ENCODE data around the gene RASSF4.

The RASSF4 gene

DNA sequence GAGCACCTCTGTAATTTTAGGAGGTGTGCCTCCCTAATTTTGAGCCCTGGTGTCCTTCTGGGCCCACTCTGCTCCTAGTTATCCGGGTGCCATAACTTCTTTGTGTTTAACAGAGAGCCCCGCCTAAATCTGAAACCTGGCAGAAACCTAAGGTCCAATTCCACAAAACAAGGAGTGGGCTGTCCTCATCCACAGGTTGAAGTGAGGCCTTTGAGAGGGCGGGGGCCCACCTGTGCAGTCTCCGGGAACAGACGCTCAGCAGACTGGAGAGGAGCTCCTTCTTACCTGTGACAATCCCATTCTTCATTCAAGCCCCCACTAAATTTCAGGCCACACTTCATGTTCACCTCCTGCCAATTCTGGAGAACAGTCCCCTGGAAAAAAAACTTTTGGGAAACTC lies 37.6 kb upstream of the RASSF4 start:
- Histone ChIP-seq H3K4me3 (ENCODE audit: insufficient read depth in 1 of 2, low read depth in 1 of 2, low read length in 2 of 2) (no peak overlapping the region), H3K36me3 (ENCODE audit: control insufficient read depth in 1 of 2, insufficient read depth in 2 of 2, low read depth in 1 of 2, low read length in 2 of 2) (no peaks in the 10 kb centered on the region), H3K27me3 (ENCODE audit: control insufficient read depth in 1 of 2, insufficient read depth in 1 of 2, low read length in 2 of 2) (peaks cover 43 to 50% of the 10 kb centered on the region in 2 experiments), H2AFZ (ENCODE audit: low read depth, low read length) (no peak overlapping the region), H3K14ac (ENCODE audit: low read length in 2 of 2) (no peak overlapping the region), H3K9me3 (ENCODE audit: control insufficient read depth, low read length) (peaks cover 5% of the 10 kb centered on the region), H4K91ac (ENCODE audit: low read length) (no peak overlapping the region), H4K8ac (ENCODE audit: low read length) (no peak overlapping the region), H3K23ac (ENCODE audit: low read length in 2 of 2) (no peak overlapping the region), H3K9ac (ENCODE audit: low read length) (no peak overlapping the region), H2BK15ac (ENCODE audit: low read depth, poor library complexity, severe bottlenecking) (no peak overlapping the region), H3K4ac (ENCODE audit: low read depth in 1 of 2, low read length in 2 of 2) (no peak overlapping the region), H2AK5ac (ENCODE audit: low read length, severe bottlenecking) (no peak overlapping the region), H3K27ac (ENCODE audit: low read length, poor library complexity, severe bottlenecking) (no peak overlapping the region), H3K79me1 (replicated peaks; ENCODE audit: low read length, poor library complexity, severe bottlenecking) (no peaks in the 10 kb centered on the region), H3K4me1 (ENCODE audit: control insufficient read depth, insufficient read depth, low read depth, low read length) (no peaks in the 10 kb centered on the region), H2BK120ac (ENCODE audit: low read depth, low read length) (no peak overlapping the region), H3K18ac (ENCODE audit: low read depth in 1 of 2, low read length in 2 of 2) (no peak overlapping the region), H2BK12ac (ENCODE audit: low read length in 2 of 2) (no peak overlapping the region), H2BK5ac (ENCODE audit: low read depth, low read length, poor library complexity, severe bottlenecking) (no peak overlapping the region), H3K4me2 (ENCODE audit: low read length, poor library complexity, severe bottlenecking) (no peak overlapping the region)
- no peak for DNase-seq
- WGBS = 89% methylated on average over 5 of the region's 5 CpGs

- Histone ChIP-seq H3K4me2 (ENCODE audit: low read length, poor library complexity, severe bottlenecking) (no peak overlapping the region), H3K79me1 (replicated peaks; ENCODE audit: low read length, poor library complexity, severe bottlenecking) (no peaks in the 10 kb centered on the region), H2AFZ (ENCODE audit: low read depth, low read length) (no peak overlapping the region), H2AK5ac (ENCODE audit: low read length, severe bottlenecking) (no peak overlapping the region), H3K23ac (ENCODE audit: low read length in 2 of 2) (no peak overlapping the region), H2BK12ac (ENCODE audit: low read length in 2 of 2) (no peak overlapping the region), H4K91ac (ENCODE audit: low read length) (no peak overlapping the region), H3K27ac (ENCODE audit: low read length, poor library complexity, severe bottlenecking) (no peak overlapping the region), H3K9ac (ENCODE audit: low read length) (no peak overlapping the region), H3K18ac (ENCODE audit: low read depth in 1 of 2, low read length in 2 of 2) (no peak overlapping the region), H3K9me3 (ENCODE audit: control insufficient read depth, low read length) (no peaks in the 10 kb centered on the region), H2BK5ac (ENCODE audit: low read depth, low read length, poor library complexity, severe bottlenecking) (no peak overlapping the region), H3K4me1 (ENCODE audit: control insufficient read depth, insufficient read depth, low read depth, low read length) (no peaks in the 10 kb centered on the region), H2BK15ac (ENCODE audit: low read depth, poor library complexity, severe bottlenecking) (no peak overlapping the region), H4K8ac (ENCODE audit: low read length) (no peak overlapping the region), H3K4me3 (ENCODE audit: insufficient read depth in 1 of 2, low read depth in 1 of 2, low read length in 2 of 2) (no peak overlapping the region), H2BK120ac (ENCODE audit: low read depth, low read length) (no peak overlapping the region), H3K4ac (ENCODE audit: low read depth in 1 of 2, low read length in 2 of 2) (no peak overlapping the region), H3K27me3 (ENCODE audit: control insufficient read depth in 1 of 2, insufficient read depth in 1 of 2, low read length in 2 of 2) (peaks cover 42 to 47% of the 10 kb centered on the region in 2 experiments), H3K36me3 (ENCODE audit: control insufficient read depth in 1 of 2, insufficient read depth in 2 of 2, low read depth in 1 of 2, low read length in 2 of 2) (no peaks in the 10 kb centered on the region), H3K14ac (ENCODE audit: low read length in 2 of 2) (no peak overlapping the region)
- WGBS = 85% methylated on average over 7 of the region's 7 CpGs
- no peak for DNase-seq
Observed at GRCh38 chr10:44922796-44923545, 36.6 kb upstream of the RASSF4 start.

- Histone ChIP-seq H3K4ac (ENCODE audit: low read depth in 1 of 2, low read length in 2 of 2) (no peak overlapping the region), H3K9ac (ENCODE audit: low read length) (no peak overlapping the region), H2AFZ (ENCODE audit: low read depth, low read length) (no peak overlapping the region), H2BK5ac (ENCODE audit: low read depth, low read length, poor library complexity, severe bottlenecking) (no peak overlapping the region), H3K4me1 (ENCODE audit: control insufficient read depth, insufficient read depth, low read depth, low read length) (no peaks in the 10 kb centered on the region), H3K4me2 (ENCODE audit: low read length, poor library complexity, severe bottlenecking) (no peak overlapping the region), H3K23ac (ENCODE audit: low read length in 2 of 2) (no peak overlapping the region), H3K27ac (ENCODE audit: low read length, poor library complexity, severe bottlenecking) (no peak overlapping the region), H4K8ac (ENCODE audit: low read length) (no peak overlapping the region), H3K36me3 (ENCODE audit: control insufficient read depth in 1 of 2, insufficient read depth in 2 of 2, low read depth in 1 of 2, low read length in 2 of 2) (no peaks in the 10 kb centered on the region), H2BK120ac (ENCODE audit: low read depth, low read length) (no peak overlapping the region), H2BK12ac (ENCODE audit: low read length in 2 of 2) (no peak overlapping the region), H3K9me3 (ENCODE audit: control insufficient read depth, low read length) (no peaks in the 10 kb centered on the region), H3K14ac (ENCODE audit: low read length in 2 of 2) (peak overlapping the region in 1 of 2 experiments; percentile 12), H3K27me3 (ENCODE audit: control insufficient read depth in 1 of 2, insufficient read depth in 1 of 2, low read length in 2 of 2) (peaks cover 39 to 47% of the 10 kb centered on the region in 2 experiments), H4K91ac (ENCODE audit: low read length) (no peak overlapping the region), H3K79me1 (replicated peaks; ENCODE audit: low read length, poor library complexity, severe bottlenecking) (no peaks in the 10 kb centered on the region), H3K4me3 (ENCODE audit: insufficient read depth in 1 of 2, low read depth in 1 of 2, low read length in 2 of 2) (no peak overlapping the region), H3K18ac (ENCODE audit: low read depth in 1 of 2, low read length in 2 of 2) (no peak overlapping the region), H2BK15ac (ENCODE audit: low read depth, poor library complexity, severe bottlenecking) (no peak overlapping the region), H2AK5ac (ENCODE audit: low read length, severe bottlenecking) (no peak overlapping the region)
- WGBS = 86% methylated on average over 3 of the region's 3 CpGs
- no peak for DNase-seq
Observed at GRCh38 chr10:44923611-44924010, 36.0 kb upstream of the RASSF4 start.

DNA sequence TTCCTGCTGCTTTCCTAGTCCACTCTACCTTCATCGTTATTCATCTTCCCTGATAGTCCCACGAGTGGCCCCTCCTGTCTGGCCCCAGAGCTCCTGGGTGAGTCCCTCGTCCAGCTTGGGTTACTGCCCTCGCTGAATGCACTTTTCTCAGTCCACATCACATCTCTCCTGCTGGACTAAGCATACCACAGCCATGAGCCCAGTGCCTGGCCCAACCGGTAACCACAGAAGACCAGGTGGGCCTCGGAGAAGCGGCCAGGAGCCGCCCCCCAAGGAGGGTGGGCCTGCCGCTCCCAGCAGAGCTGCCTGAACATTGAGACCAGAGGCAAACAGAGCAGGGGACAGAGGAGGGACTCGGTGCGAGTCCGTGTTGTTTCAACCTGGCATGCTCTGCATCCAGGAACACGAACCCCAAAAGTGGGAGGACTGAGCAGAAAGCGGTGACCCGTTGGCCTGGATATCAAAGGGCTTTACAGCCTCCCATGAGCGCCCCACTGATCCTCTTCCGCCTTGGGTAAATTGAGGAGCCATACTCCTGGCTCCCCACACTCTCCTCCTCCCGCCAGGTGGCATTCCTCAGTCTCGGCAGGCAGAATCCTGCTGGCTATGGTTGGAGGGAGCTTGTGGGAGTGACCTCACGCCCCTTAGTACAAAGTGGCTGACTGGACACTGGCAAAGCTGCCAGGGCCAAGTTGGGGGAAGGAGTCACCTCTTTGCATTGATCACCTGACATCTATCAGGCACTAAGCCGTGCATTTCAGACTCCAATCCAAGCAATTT lies 35.2 kb upstream of the RASSF4 start:
- H2BK120ac ChIP-seq (ENCODE audit: low read depth, low read length) = no peak overlapping the region
- DNase-seq = no peak
- H3K79me1 ChIP-seq (replicated peaks; ENCODE audit: low read length, poor library complexity, severe bottlenecking) = no peaks in the 10 kb centered on the region
- peaks cover 43 to 45% of the 10 kb centered on the region in 2 experiments for H3K27me3 ChIP-seq (ENCODE audit: control insufficient read depth in 1 of 2, insufficient read depth in 1 of 2, low read length in 2 of 2)
- H2BK5ac ChIP-seq (ENCODE audit: low read depth, low read length, poor library complexity, severe bottlenecking) = no peak overlapping the region
- no peak overlapping the region for H2BK15ac ChIP-seq (ENCODE audit: low read depth, poor library complexity, severe bottlenecking)
- no peak overlapping the region for H3K9ac ChIP-seq (ENCODE audit: low read length)
- H3K36me3 ChIP-seq (ENCODE audit: control insufficient read depth in 1 of 2, insufficient read depth in 2 of 2, low read depth in 1 of 2, low read length in 2 of 2) = no peaks in the 10 kb centered on the region
- H3K9me3 ChIP-seq (ENCODE audit: control insufficient read depth, low read length) = no peaks in the 10 kb centered on the region
- no peak overlapping the region for H3K18ac ChIP-seq (ENCODE audit: low read depth in 1 of 2, low read length in 2 of 2)
- H4K91ac ChIP-seq (ENCODE audit: low read length) = no peak overlapping the region
- no peak overlapping the region for H3K4ac ChIP-seq (ENCODE audit: low read depth in 1 of 2, low read length in 2 of 2)
- no peaks in the 10 kb centered on the region for H3K4me1 ChIP-seq (ENCODE audit: control insufficient read depth, insufficient read depth, low read depth, low read length)
- H4K8ac ChIP-seq (ENCODE audit: low read length) = no peak overlapping the region
- no peak overlapping the region for H3K27ac ChIP-seq (ENCODE audit: low read length, poor library complexity, severe bottlenecking)
- no peak overlapping the region for H3K4me3 ChIP-seq (ENCODE audit: insufficient read depth in 1 of 2, low read depth in 1 of 2, low read length in 2 of 2)
- H3K23ac ChIP-seq (ENCODE audit: low read length in 2 of 2) = no peak overlapping the region
- no peak overlapping the region for H3K4me2 ChIP-seq (ENCODE audit: low read length, poor library complexity, severe bottlenecking)
- no peak overlapping the region for H2AFZ ChIP-seq (ENCODE audit: low read depth, low read length)
- H2BK12ac ChIP-seq (ENCODE audit: low read length in 2 of 2) = no peak overlapping the region
- no peak overlapping the region for H3K14ac ChIP-seq (ENCODE audit: low read length in 2 of 2)
- WGBS = 81% methylated on average over 17 of the region's 21 CpGs
- H2AK5ac ChIP-seq (ENCODE audit: low read length, severe bottlenecking) = no peak overlapping the region

Data from mesenchymal stem cell (in vitro differentiated cells and primary cell).